HepG2 (cell line): Measurements from ENCODE around the gene PPAT. TPM values are rescaled to one million over a fixed set of nuclear protein-coding genes. Genes with fewer than 3 reads are reported as not detected.

Experiments
- HOXA3 ChIP-seq: sonication (generic); formaldehyde crosslinking; IDR thresholded peaks from 2 replicates; pipeline ENCODE4 v1.5.0; 2020; ENCODE audit warnings: missing genetic modification reagents
- SP4 ChIP-seq: sonication (generic); formaldehyde crosslinking; IDR thresholded peaks from 2 replicates; pipeline ENCODE4 v1.8.1; 2023; ENCODE audit warnings: mild to moderate bottlenecking, missing genetic modification reagents
- XBP1 ChIP-seq: sonication (generic); formaldehyde crosslinking; IDR thresholded peaks from 2 replicates; pipeline ENCODE4 v1.5.0; 2020; ENCODE audit warnings: missing genetic modification reagents
- ZBTB20 ChIP-seq: sonication (generic); formaldehyde crosslinking; IDR thresholded peaks from 2 replicates; pipeline ENCODE4 v1.8.1; 2023; ENCODE audit warnings: missing genetic modification reagents, low read depth, mild to moderate bottlenecking, borderline replicate concordance
- ZKSCAN1 ChIP-seq: fragments of 150-350 bp; IDR thresholded peaks from 2 replicates; pipeline ENCODE4 v1.6.1; 2014; ENCODE audit warnings: low read length
- ZMYM4 ChIP-seq: sonication (generic); formaldehyde crosslinking; IDR thresholded peaks from 2 replicates; pipeline ENCODE4 v1.8.1; 2023; ENCODE audit warnings: mild to moderate bottlenecking, missing genetic modification reagents
- ZNF205 ChIP-seq: IDR thresholded peaks from 2 replicates; pipeline ENCODE4 v1.6.1; 2018; ENCODE audit warnings: missing biosample characterization, missing genetic modification reagents
- ZNF225 ChIP-seq: sonication (generic); formaldehyde crosslinking; IDR thresholded peaks from 2 replicates; pipeline ENCODE4 v1.4.0; 2020; ENCODE audit warnings: mild to moderate bottlenecking, missing genetic modification reagents
- ZNF382 ChIP-seq: sonication (generic); formaldehyde crosslinking; IDR thresholded peaks from 2 replicates; pipeline ENCODE4 v1.5.0; 2020; ENCODE audit warnings: missing genetic modification reagents, mild to moderate bottlenecking, borderline replicate concordance
- ZNF724P ChIP-seq: sonication (generic); formaldehyde crosslinking; IDR thresholded peaks from 2 replicates; pipeline ENCODE4 v1.8.0; 2022; ENCODE audit warnings: missing genetic modification reagents, borderline replicate concordance
- ZNF746 ChIP-seq: sonication (generic); formaldehyde crosslinking; IDR thresholded peaks from 2 replicates; pipeline ENCODE4 v1.8.0; 2022; ENCODE audit warnings: mild to moderate bottlenecking, missing genetic modification reagents
- ZZZ3 ChIP-seq: sonication (generic); formaldehyde crosslinking; IDR thresholded peaks from 2 replicates; pipeline ENCODE4 v1.4.0; 2020; ENCODE audit warnings: missing genetic modification reagents, mild to moderate bottlenecking, borderline replicate concordance
- polyA plus RNA-seq, 8 experiments: library from polyadenylated mRNA; depleted of rRNA in 3 of 8; stranded (reverse) in 7 of 8; unstranded in 1 of 8; fragments of >200 nt; fragmentation: Illumina TruSeq in 4 of 8; extraction: Trizol in 4 of 8; gene quantifications; 2 replicates each; pipeline versions ENCODE4 v1.2.1 to v1.2.3, GENCODE V29; 2011 to 2016; ENCODE audit warnings: low read depth in 4 of 8, missing spikeins in 1 of 8, mixed read lengths in 1 of 8; ENCODE audit not compliant: insufficient read depth in 1 of 8
- total RNA-seq, 5 experiments: library from RNA; depleted of rRNA; stranded (reverse); fragments of >200 nt; fragmentation: Illumina TruSeq; extraction: Trizol; gene quantifications; 2 replicates each; pipeline ENCODE4 v1.2.3, GENCODE V29; 2016; ENCODE audit warnings: low read depth in 1 of 5
- TF ChIP-seq, protein P1 (sequence below): sonication (generic); formaldehyde crosslinking; IDR thresholded peaks from 2 replicates; pipeline ENCODE4 v1.4.0; 2020; ENCODE audit warnings: missing genetic modification reagents, borderline replicate concordance
- TF ChIP-seq, protein P2 (sequence below), 2 experiments: IDR thresholded peaks; 2 replicates each; pipeline ENCODE4 v1.6.1; 2011 to 2012; ENCODE audit warnings: low read length in 2 of 2, borderline replicate concordance in 1 of 2, low read depth in 1 of 2, mild to moderate bottlenecking in 1 of 2, moderate library complexity in 1 of 2
- TF ChIP-seq, protein P3 (sequence below), 2 experiments: sonication (generic) in 1 of 2; formaldehyde crosslinking in 1 of 2; IDR thresholded peaks; 2 replicates each; pipeline versions ENCODE4 v1.6.1 to v1.9.0; 2014 to 2022; ENCODE audit warnings: antibody characterized with exemption in 1 of 2, borderline replicate concordance in 1 of 2, inconsistent platforms in 1 of 2, low read depth in 1 of 2, missing genetic modification reagents in 1 of 2
- TF ChIP-seq, protein P4 (sequence below): sonication (generic); formaldehyde crosslinking; conservative IDR thresholded peaks from 2 replicates; pipeline ENCODE4 v1.4.0; 2020; ENCODE audit warnings: missing genetic modification reagents

Gene PPAT
- total and polyA plus RNA-seq, 2 of the 13 experiments (the other 11 are each of a cell fraction or from before 2014, with no cell fraction given) = 16.9 to 62.6 TPM

DNA sequence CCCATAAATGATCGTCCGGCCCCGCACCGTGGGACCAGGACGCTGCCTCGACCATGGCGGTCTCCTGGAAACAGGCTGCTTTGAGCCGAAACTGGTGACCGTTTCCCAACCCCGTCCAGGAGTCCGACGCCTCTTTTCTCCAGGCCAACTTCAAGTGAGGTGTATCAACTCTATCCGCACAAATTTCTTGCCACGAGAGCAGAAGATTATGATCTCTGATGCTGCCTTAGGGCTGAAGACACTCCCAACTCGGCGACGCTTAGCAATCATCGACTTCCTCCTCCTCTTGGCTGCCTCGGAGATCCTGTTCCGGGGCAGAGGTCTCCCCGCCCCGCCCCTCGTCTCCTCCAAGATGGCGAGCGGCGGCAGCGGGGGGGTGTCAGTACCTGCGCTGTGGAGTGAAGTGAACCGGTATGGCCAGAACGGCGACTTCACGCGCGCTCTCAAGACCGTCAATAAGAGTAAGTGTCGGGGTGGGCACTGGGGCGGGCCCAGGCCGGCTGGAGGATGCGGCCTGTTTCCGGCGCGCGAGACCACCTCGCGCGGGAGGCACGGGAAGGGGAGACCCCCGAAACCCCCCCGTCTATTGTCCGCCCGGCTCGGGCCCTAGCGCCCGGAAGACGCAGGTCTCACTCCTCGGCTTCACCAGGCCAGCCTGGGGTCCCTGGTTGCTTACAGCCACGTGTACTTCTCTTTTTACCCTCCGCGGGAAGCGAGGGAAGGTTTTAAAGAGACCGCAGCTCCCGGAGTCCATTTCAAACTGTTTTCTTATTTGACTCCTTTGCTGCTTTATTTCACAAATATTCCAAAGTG lies 32.1 kb upstream of the PPAT start, which contains the start of gene SRP72 (continued):
- TF ChIP-seq, protein P1, sequence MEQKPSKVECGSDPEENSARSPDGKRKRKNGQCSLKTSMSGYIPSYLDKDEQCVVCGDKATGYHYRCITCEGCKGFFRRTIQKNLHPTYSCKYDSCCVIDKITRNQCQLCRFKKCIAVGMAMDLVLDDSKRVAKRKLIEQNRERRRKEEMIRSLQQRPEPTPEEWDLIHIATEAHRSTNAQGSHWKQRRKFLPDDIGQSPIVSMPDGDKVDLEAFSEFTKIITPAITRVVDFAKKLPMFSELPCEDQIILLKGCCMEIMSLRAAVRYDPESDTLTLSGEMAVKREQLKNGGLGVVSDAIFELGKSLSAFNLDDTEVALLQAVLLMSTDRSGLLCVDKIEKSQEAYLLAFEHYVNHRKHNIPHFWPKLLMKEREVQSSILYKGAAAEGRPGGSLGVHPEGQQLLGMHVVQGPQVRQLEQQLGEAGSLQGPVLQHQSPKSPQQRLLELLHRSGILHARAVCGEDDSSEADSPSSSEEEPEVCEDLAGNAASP = peak; percentile 65; the same call in 1 of the 2 replicates
- TF ChIP-seq, protein P2, sequence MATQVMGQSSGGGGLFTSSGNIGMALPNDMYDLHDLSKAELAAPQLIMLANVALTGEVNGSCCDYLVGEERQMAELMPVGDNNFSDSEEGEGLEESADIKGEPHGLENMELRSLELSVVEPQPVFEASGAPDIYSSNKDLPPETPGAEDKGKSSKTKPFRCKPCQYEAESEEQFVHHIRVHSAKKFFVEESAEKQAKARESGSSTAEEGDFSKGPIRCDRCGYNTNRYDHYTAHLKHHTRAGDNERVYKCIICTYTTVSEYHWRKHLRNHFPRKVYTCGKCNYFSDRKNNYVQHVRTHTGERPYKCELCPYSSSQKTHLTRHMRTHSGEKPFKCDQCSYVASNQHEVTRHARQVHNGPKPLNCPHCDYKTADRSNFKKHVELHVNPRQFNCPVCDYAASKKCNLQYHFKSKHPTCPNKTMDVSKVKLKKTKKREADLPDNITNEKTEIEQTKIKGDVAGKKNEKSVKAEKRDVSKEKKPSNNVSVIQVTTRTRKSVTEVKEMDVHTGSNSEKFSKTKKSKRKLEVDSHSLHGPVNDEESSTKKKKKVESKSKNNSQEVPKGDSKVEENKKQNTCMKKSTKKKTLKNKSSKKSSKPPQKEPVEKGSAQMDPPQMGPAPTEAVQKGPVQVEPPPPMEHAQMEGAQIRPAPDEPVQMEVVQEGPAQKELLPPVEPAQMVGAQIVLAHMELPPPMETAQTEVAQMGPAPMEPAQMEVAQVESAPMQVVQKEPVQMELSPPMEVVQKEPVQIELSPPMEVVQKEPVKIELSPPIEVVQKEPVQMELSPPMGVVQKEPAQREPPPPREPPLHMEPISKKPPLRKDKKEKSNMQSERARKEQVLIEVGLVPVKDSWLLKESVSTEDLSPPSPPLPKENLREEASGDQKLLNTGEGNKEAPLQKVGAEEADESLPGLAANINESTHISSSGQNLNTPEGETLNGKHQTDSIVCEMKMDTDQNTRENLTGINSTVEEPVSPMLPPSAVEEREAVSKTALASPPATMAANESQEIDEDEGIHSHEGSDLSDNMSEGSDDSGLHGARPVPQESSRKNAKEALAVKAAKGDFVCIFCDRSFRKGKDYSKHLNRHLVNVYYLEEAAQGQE (IDR thresholded peaks at IDR 0.05; ENCODE audit: borderline replicate concordance in 1 of 2, low read depth in 1 of 2, low read length in 2 of 2) = peak in 1 of 2 experiments; percentile 48; a peak in 1 of 4 replicates
- no peak for TF ChIP-seq ZNF724P (CRISPR knock-in tag)
- TF ChIP-seq, protein P3, sequence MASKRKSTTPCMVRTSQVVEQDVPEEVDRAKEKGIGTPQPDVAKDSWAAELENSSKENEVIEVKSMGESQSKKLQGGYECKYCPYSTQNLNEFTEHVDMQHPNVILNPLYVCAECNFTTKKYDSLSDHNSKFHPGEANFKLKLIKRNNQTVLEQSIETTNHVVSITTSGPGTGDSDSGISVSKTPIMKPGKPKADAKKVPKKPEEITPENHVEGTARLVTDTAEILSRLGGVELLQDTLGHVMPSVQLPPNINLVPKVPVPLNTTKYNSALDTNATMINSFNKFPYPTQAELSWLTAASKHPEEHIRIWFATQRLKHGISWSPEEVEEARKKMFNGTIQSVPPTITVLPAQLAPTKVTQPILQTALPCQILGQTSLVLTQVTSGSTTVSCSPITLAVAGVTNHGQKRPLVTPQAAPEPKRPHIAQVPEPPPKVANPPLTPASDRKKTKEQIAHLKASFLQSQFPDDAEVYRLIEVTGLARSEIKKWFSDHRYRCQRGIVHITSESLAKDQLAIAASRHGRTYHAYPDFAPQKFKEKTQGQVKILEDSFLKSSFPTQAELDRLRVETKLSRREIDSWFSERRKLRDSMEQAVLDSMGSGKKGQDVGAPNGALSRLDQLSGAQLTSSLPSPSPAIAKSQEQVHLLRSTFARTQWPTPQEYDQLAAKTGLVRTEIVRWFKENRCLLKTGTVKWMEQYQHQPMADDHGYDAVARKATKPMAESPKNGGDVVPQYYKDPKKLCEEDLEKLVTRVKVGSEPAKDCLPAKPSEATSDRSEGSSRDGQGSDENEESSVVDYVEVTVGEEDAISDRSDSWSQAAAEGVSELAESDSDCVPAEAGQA (IDR thresholded peaks at IDR 0.05; ENCODE audit: low read depth) = 0 out of 2 replicates have a peak, but pooled peaks have one; percentile 45
- TF ChIP-seq, protein P3 (CRISPR knock-in tag; IDR thresholded peaks at IDR 0.05; ENCODE audit: borderline replicate concordance) = no peak
- no peak for TF ChIP-seq ZNF205 (CRISPR knock-in tag)
- TF ChIP-seq SP4 (CRISPR knock-in tag) = peak; percentile 92
- TF ChIP-seq ZBTB20 (CRISPR knock-in tag) = no peak
- TF ChIP-seq ZZZ3 (CRISPR knock-in tag) = no peak
- TF ChIP-seq HOXA3 (CRISPR knock-in tag) = peak; percentile 84
- TF ChIP-seq ZMYM4 (CRISPR knock-in tag) = no peak
- TF ChIP-seq, protein P4, sequence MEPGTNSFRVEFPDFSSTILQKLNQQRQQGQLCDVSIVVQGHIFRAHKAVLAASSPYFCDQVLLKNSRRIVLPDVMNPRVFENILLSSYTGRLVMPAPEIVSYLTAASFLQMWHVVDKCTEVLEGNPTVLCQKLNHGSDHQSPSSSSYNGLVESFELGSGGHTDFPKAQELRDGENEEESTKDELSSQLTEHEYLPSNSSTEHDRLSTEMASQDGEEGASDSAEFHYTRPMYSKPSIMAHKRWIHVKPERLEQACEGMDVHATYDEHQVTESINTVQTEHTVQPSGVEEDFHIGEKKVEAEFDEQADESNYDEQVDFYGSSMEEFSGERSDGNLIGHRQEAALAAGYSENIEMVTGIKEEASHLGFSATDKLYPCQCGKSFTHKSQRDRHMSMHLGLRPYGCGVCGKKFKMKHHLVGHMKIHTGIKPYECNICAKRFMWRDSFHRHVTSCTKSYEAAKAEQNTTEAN = no peak
- no peak for TF ChIP-seq XBP1 (CRISPR knock-in tag)
- no peak for TF ChIP-seq ZNF746 (CRISPR knock-in tag)
- no peak for TF ChIP-seq ZKSCAN1
- TF ChIP-seq ZNF382 (CRISPR knock-in tag) = no peak
- 0 out of 2 replicates have a peak, but pooled peaks have one; percentile 59 for TF ChIP-seq ZNF225 (CRISPR knock-in tag)
